NCI-H524 treated with DMSO at 0.1 percent for 48 hours (cell line): ENCODE data around the gene KCNJ4.

ENCODE experiments used
- DNase-seq: peaks from one replicate; lab custom pipeline; 2025; lab: John Stamatoyannopoulos, UW

Gene KCNJ4

GRCh38 chr22:38455076-38455529 is at the start of gene KCNJ4:
Gene KCNJ4, minus strand, starts transcription at chr22:38455199. Its CDS starts 27,067 bp downstream, at chr22:38428132.
- DNase-seq: no peak

GRCh38 chr22:38503021-38503420 is 48.0 kb upstream of the KCNJ4 start:
- DNase-seq: no peak

- no peak for DNase-seq
These were observed 47.0 kb upstream of the KCNJ4 start for GRCh38 chr22:38501797-38502672.

GRCh38 chr22:38497869-38498268 is 42.9 kb upstream of the KCNJ4 start:
- DNase-seq: no peak

GRCh38 chr22:38494939-38495338 is 39.9 kb upstream of the KCNJ4 start:
- no peak for DNase-seq

GRCh38 chr22:38494498-38494897 is 39.5 kb upstream of the KCNJ4 start:
- DNase-seq: no peak

- DNase-seq: no peak
These were observed 36.8 kb upstream of the KCNJ4 start for GRCh38 chr22:38491707-38492348.

- no peak for DNase-seq
These were observed 35.9 kb upstream of the KCNJ4 start for GRCh38 chr22:38490915-38491314.

GRCh38 chr22:38490475-38490874 is 35.5 kb upstream of the KCNJ4 start:
- no peak for DNase-seq

- DNase-seq: no peak
These were observed 34.7 kb upstream of the KCNJ4 start for GRCh38 chr22:38489561-38490145.

GRCh38 chr22:38489142-38489541 is 34.1 kb upstream of the KCNJ4 start:
- no peak for DNase-seq

- no peak for DNase-seq
These were observed 32.9 kb upstream of the KCNJ4 start for GRCh38 chr22:38487946-38488345.

GRCh38 chr22:38485783-38486182 is 30.8 kb upstream of the KCNJ4 start:
- DNase-seq: no peak

- DNase-seq: no peak
These were observed 29.2 kb upstream of the KCNJ4 start for GRCh38 chr22:38484244-38484643.

- no peak for DNase-seq
These were observed 27.8 kb upstream of the KCNJ4 start for GRCh38 chr22:38482662-38483308.

GRCh38 chr22:38481871-38482332 is 26.9 kb upstream of the KCNJ4 start:
- DNase-seq: no peak

GRCh38 chr22:38481162-38481870 is 26.3 kb upstream of the KCNJ4 start:
- DNase-seq: no peak

- no peak for DNase-seq
These were observed 24.3 kb upstream of the KCNJ4 start for GRCh38 chr22:38479096-38479837.

GRCh38 chr22:38477585-38477984 is 22.6 kb upstream of the KCNJ4 start:
- DNase-seq: no peak

GRCh38 chr22:38474003-38474607 is 19.1 kb upstream of the KCNJ4 start:
- no peak for DNase-seq
